ENCODE data around the gene PLXNA3. TPM values are rescaled to one million over a fixed set of nuclear protein-coding genes. Genes with fewer than 3 reads are reported as not detected.

Gene PLXNA3
- polyA plus RNA-seq, 3 donors = 0.02 to 10.9 TPM; not detected in 1

- WGBS (ENCODE audit: insufficient coverage) = 8% methylated on average over 8 of the region's 19 CpGs
- peak overlapping the region; percentile 75 for H3K4me2 ChIP-seq (replicated peaks; ENCODE audit: extremely low read depth, low read length, poor library complexity, severe bottlenecking)
- H3K36me3 ChIP-seq (replicated peaks in 1 of 2; ENCODE audit: control insufficient read depth in 1 of 2, insufficient read depth in 2 of 2, low read length in 2 of 2) = no peaks in the 10 kb centered on the region
- peak in 2 of 3 donors; percentile 14 to 21 for DNase-seq
- no peak for TF ChIP-seq CTCF (IDR thresholded peaks at IDR 0.05)
- H2AFZ ChIP-seq (ENCODE audit: insufficient read depth, low read depth, low read length, poor library complexity, severe bottlenecking) = peak overlapping the region; percentile 60
- Mint-ChIP-seq H3K4me1 (peaks cover 11% of the 10 kb centered on the region), H3K4me3 (peak overlapping the region; percentile 84 to 88), H3K27ac (peak overlapping the region; percentile 84 to 96 (median 90)), H3K9me3 (peaks cover 0 to 26% (median 6%) of the 10 kb centered on the region in 7 donors), H3K36me3 (peaks cover 0 to 2% of the 10 kb centered on the region in 2 donors), H3K27me3 (ENCODE audit: low read depth in 3 of 3) (peaks cover 0 to 8% (median 0%) of the 10 kb centered on the region in 3 donors)
- no peaks in the 10 kb centered on the region for H3K27me3 ChIP-seq (ENCODE audit: control insufficient read depth in 2 of 2, insufficient read depth in 2 of 2, low read length in 2 of 2)
- H3K4me3 ChIP-seq (replicated peaks in 1 of 3; ENCODE audit: low read depth in 2 of 3, low read length in 3 of 3) = peak overlapping the region; percentile 34 to 81 (median 59)
- intact Hi-C loops (cut with micrococcal nuclease) = loop anchor here in 1 of 2 donors (5.0 kb wide), 1 partner anchor 109 kb away; the partner anchor contains the start of gene DNASE1L1
- H4K20me1 ChIP-seq (ENCODE audit: insufficient read depth, low read length) = no peaks in the 10 kb centered on the region
- H3K9me3 ChIP-seq (replicated peaks in 1 of 2; ENCODE audit: control insufficient read depth in 1 of 2, insufficient read depth in 1 of 2, low read length in 2 of 2) = peaks cover 0 to 10% of the 10 kb centered on the region in 2 donors
- H3K27ac ChIP-seq (ENCODE audit: low read depth in 1 of 2, low read length in 2 of 2) = peak overlapping the region; percentile 83 to 84
- peak overlapping the region; percentile 61 for H3K9ac ChIP-seq (ENCODE audit: insufficient read depth, low read length, poor library complexity, severe bottlenecking)
- peaks cover 13 to 14% of the 10 kb centered on the region in 2 donors for H3K4me1 ChIP-seq (ENCODE audit: control insufficient read depth in 1 of 2, insufficient read depth in 2 of 2, low read length in 2 of 2)
- peaks cover 3% of the 10 kb centered on the region for H3K79me2 ChIP-seq (ENCODE audit: insufficient read depth, low read length)
Measured at GRCh38 chrX:154516656-154517100, 58.6 kb downstream of the PLXNA3 start.

GRCh38 chrX:154517101-154517781, 59.2 kb downstream of the PLXNA3 start:
- TF ChIP-seq CTCF (IDR thresholded peaks at IDR 0.05) = no peak
- peak overlapping the region in 1 of 3 experiments; percentile 81 for H3K4me3 ChIP-seq (replicated peaks in 1 of 3; ENCODE audit: low read depth in 2 of 3, low read length in 3 of 3)
- H3K36me3 Mint-ChIP-seq = peaks cover 0 to 2% of the 10 kb centered on the region in 2 donors
- 88% methylated on average over 19 of the region's 25 CpGs for WGBS (ENCODE audit: insufficient coverage)
- H3K27ac ChIP-seq (ENCODE audit: low read depth in 1 of 2, low read length in 2 of 2) = peak overlapping the region in 1 of 2 donors; percentile 84
- peak overlapping the region in 1 of 7 donors; percentile 89 for H3K27ac Mint-ChIP-seq
- no peaks in the 10 kb centered on the region for H4K20me1 ChIP-seq (ENCODE audit: insufficient read depth, low read length)
- H3K4me3 Mint-ChIP-seq = no peak overlapping the region
- intact Hi-C loops (cut with micrococcal nuclease) = loop anchor here in 1 of 2 donors (5.0 kb wide), 1 partner anchor 110 kb away; the partner anchor contains the start of gene DNASE1L1
- H3K27me3 ChIP-seq (ENCODE audit: control insufficient read depth in 2 of 2, insufficient read depth in 2 of 2, low read length in 2 of 2) = no peaks in the 10 kb centered on the region
- H3K4me1 ChIP-seq (ENCODE audit: control insufficient read depth in 1 of 2, insufficient read depth in 2 of 2, low read length in 2 of 2) = peaks cover 13 to 14% of the 10 kb centered on the region in 2 donors
- peaks cover 0 to 26% (median 6%) of the 10 kb centered on the region in 7 donors for H3K9me3 Mint-ChIP-seq
- peak overlapping the region; percentile 75 for H3K4me2 ChIP-seq (replicated peaks; ENCODE audit: extremely low read depth, low read length, poor library complexity, severe bottlenecking)
- H3K36me3 ChIP-seq (replicated peaks in 1 of 2; ENCODE audit: control insufficient read depth in 1 of 2, insufficient read depth in 2 of 2, low read length in 2 of 2) = no peaks in the 10 kb centered on the region
- no peak for DNase-seq
- peak overlapping the region; percentile 61 for H3K9ac ChIP-seq (ENCODE audit: insufficient read depth, low read length, poor library complexity, severe bottlenecking)
- peaks cover 0 to 10% of the 10 kb centered on the region in 2 donors for H3K9me3 ChIP-seq (replicated peaks in 1 of 2; ENCODE audit: control insufficient read depth in 1 of 2, insufficient read depth in 1 of 2, low read length in 2 of 2)
- peak overlapping the region; percentile 60 for H2AFZ ChIP-seq (ENCODE audit: insufficient read depth, low read depth, low read length, poor library complexity, severe bottlenecking)
- H3K79me2 ChIP-seq (ENCODE audit: insufficient read depth, low read length) = peaks cover 3% of the 10 kb centered on the region
- peaks cover 11% of the 10 kb centered on the region for H3K4me1 Mint-ChIP-seq
- peaks cover 0 to 8% (median 0%) of the 10 kb centered on the region in 3 donors for H3K27me3 Mint-ChIP-seq (ENCODE audit: low read depth in 3 of 3)

Data from CD14-positive monocyte (primary cell).